ENCODE results near the gene SLC6A9. TPM values are rescaled to one million over a fixed set of nuclear protein-coding genes. Genes with fewer than 3 reads are reported as not detected.

Gene SLC6A9
- total RNA-seq, 1 experiment from 2014 or later = 12.8 TPM

DNA sequence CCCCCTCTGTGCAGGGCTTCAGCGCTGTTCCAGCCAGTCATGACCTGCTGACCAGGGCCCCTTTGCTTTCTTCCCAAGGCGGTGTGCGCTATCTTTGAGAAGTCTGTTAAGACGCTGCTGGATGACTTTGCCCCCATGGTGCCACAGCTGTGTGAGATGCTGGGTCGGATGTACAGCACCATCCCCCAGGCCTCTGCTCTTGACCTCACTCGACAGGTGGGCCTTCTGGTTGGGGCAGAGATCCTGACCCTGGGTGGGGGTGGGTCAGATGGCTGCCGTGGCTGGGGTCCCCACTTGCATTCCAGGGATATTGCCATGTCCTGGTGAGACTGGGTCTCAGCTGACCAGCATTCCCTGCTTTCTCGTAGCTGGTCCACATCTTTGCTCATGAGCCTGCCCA, 70.5 kb downstream of the SLC6A9 start:
- Histone ChIP-seq H3K36me3 (ENCODE audit: control insufficient read depth in 1 of 2, insufficient read depth in 2 of 2, low read length in 2 of 2) (peaks cover 0 to 4% of the 10 kb centered on the region in 2 experiments; a peak in 2 of 4 replicates), H3K4me3 (replicated peaks in 1 of 2; ENCODE audit: low read depth in 1 of 2, low read length in 2 of 2) (no peak overlapping the region), H3K9me3 (ENCODE audit: control insufficient read depth in 1 of 2, insufficient read depth in 1 of 2, low read depth in 1 of 2, low read length in 2 of 2) (no peaks in the 10 kb centered on the region), H3K9me2 (ENCODE audit: insufficient read depth) (no peaks in the 10 kb centered on the region), H3K9ac (ENCODE audit: low read length) (no peak overlapping the region), H3K79me2 (ENCODE audit: insufficient read depth, low read length) (no peaks in the 10 kb centered on the region), H3K4me1 (ENCODE audit: control insufficient read depth in 1 of 2, insufficient read depth in 2 of 2, low read length in 2 of 2) (no peaks in the 10 kb centered on the region), H3K4me2 (ENCODE audit: low read length) (no peak overlapping the region), H3K27ac (ENCODE audit: low read depth, low read length) (no peak overlapping the region), H2AFZ (ENCODE audit: low read depth, low read length, poor library complexity, severe bottlenecking) (no peak overlapping the region), H4K20me1 (ENCODE audit: insufficient read depth) (no peaks in the 10 kb centered on the region), H3K27me3 (ENCODE audit: insufficient read depth, low read length) (no peaks in the 10 kb centered on the region)
- DNase-seq (ENCODE audit: low read depth, low spot score) (no peak), ATAC-seq (no peak)
- BruUV-seq (replicated peaks) = no TSS peak
- TF ChIP-seq EZH2 (IDR thresholded peaks at IDR 0.05) (no peak), YY1 (IDR thresholded peaks at IDR 0.05; ENCODE audit: extremely low read depth, insufficient replicate concordance, low read depth, low read length) (no peak), ZNF274 (IDR thresholded peaks at IDR 0.05; ENCODE audit: low read depth, low read length) (no peak), CBX3 (IDR thresholded peaks at IDR 0.05; ENCODE audit: low read depth) (no peak), SP1 (IDR thresholded peaks at IDR 0.05; ENCODE audit: low read depth) (no peak), ATF3 (IDR thresholded peaks at IDR 0.05) (no peak), JUND (IDR thresholded peaks at IDR 0.05) (no peak), TCF7L2 (IDR thresholded peaks at IDR 0.05; ENCODE audit: borderline replicate concordance, extremely low read depth, insufficient read depth, insufficient read length) (no peak), ELF1 (IDR thresholded peaks at IDR 0.05; ENCODE audit: borderline replicate concordance, low read depth) (no peak), REST (IDR thresholded peaks at IDR 0.05; ENCODE audit: low read depth) (no peak), FOSL1 (IDR thresholded peaks at IDR 0.05; ENCODE audit: low read depth) (no peak)
- TF ChIP-seq, protein P1, sequence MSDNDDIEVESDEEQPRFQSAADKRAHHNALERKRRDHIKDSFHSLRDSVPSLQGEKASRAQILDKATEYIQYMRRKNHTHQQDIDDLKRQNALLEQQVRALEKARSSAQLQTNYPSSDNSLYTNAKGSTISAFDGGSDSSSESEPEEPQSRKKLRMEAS (IDR thresholded peaks at IDR 0.05) = no peak
- POLR2A ChIA-PET = no interaction called here
- intact Hi-C loops (cut with micrococcal nuclease) = no loop called here
- CTCF ChIA-PET = no interaction called here
- RAD21 ChIA-PET (ENCODE audit: low non-redundant PET in 1 of 2, low total read pairs in 2 of 2, uncharacterized antibody in 2 of 2, unreplicated experiment in 2 of 2) = no interaction called here

Measured in HCT116 (cell line).